Esophagus mucosa (tissue), 1 donor: Measurements from ENCODE around the gene CDH15. TPM values are rescaled to one million over a fixed set of nuclear protein-coding genes. Genes with fewer than 3 reads are reported as not detected.
"Not testable (repeated sequence)": the region's sequence is repeated elsewhere in the genome, so short reads cannot be mapped to it uniquely, and the experiment has no call there.

Experiments
- ATAC-seq: fragments of 200-7000 bp; cut with Tn5 transposase; one replicate; pipeline ENCODE4 v1.9.1; 2020
- total RNA-seq: library from RNA; stranded (reverse); gene quantifications from one replicate; pipeline ENCODE4 v1.2.4, GENCODE V29; 2023
- donor health status: DM: yes; HTN: yes; CAD: no.

The CDH15 gene
- total RNA-seq, 1 donor from 2014 or later = not detected

DNA sequence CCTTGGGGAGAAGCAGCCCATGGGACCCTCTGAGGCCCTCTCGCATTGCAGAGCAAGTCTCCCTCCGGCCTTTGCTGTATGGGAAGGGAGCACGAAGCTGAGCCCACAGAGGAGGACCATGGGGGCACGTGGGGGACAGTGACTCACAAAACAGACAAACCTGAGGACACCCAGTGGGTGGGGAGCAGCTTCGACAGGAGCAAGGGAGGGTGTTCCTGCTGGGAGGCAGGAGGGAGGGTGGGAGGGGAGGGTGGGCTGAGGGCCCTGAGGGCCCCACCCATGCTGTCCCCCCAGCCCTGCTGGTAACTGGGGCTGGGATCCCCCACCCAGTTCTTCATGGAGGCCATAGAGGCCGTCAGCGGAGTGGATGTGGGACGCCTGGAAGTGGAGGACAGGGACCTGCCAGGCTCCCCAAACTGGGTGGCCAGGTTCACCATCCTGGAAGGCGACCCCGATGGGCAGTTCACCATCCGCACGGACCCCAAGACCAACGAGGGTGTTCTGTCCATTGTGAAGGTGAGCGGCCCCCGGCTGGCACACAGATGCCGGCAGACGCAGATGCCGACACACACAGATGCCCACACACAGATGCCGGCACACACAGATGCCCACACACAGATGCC, 16.3 kb downstream of the CDH15 start:
- peak; percentile 5 for ATAC-seq

DNA sequence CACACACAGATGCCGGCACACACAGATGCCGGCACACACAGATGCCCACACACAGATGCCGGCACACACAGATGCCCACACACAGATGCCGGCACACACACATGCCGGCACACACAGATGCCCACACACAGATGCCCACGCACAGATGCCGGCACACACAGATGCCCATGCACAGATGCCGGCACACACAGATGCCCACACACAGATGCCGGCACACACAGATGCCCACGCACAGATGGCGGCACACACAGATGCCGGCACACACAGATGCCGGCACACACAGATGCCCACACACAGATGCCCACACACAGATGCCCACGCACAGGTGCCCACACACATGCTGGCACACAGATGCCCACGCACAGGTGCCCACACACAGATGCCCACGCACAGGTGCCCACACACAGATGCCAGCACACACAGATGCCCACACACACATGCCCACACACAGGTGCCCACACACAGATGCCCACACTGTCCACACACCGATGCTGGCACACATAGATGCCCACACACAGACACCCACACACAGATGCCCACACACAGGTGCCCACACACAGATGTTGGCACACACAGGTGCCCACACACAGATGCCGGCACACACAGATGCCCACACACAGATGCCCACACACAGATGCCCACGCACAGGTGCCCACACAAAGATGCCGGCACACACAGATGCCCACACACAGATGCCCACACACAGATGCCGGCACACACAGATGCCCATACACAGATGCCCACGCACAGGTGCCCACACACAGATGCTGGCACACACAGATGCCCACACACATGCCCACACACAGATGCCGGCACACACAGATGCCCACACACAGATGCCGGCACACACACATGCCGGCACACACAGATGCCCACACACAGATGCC, 17.2 kb downstream of the CDH15 start:
- not testable (repeated sequence) for ATAC-seq

DNA sequence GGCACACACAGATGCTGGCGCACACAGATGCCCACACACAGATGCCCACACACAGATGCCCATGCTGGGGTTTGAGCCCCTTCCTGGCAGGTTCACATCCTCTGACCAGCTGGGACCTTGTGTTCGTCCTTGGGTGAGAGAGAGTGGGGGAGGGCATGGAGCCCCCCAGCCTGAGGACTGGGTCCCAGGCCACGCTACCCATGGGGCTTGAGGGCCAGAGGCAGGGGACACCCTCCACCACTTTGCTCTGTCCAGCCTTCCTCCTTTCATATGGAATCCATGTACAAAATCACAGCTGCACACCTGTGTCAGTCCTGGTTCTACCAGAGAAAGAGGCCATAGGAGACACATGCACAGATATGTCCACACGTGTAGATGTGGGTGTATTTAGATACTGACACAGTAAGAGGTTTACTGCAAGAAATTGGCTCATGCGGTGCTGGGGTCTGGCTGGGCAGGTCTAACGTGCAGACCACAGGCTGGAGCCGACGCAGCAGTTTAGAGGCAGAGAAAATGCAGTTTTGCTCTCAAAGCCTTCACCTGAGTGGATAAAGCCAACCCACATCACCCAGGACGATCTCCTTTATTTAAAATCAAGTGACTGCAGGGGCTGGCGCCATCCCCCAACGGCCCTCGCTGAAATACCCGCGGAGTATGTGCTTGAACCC, 17.9 kb downstream of the CDH15 start:
- no peak for ATAC-seq

DNA sequence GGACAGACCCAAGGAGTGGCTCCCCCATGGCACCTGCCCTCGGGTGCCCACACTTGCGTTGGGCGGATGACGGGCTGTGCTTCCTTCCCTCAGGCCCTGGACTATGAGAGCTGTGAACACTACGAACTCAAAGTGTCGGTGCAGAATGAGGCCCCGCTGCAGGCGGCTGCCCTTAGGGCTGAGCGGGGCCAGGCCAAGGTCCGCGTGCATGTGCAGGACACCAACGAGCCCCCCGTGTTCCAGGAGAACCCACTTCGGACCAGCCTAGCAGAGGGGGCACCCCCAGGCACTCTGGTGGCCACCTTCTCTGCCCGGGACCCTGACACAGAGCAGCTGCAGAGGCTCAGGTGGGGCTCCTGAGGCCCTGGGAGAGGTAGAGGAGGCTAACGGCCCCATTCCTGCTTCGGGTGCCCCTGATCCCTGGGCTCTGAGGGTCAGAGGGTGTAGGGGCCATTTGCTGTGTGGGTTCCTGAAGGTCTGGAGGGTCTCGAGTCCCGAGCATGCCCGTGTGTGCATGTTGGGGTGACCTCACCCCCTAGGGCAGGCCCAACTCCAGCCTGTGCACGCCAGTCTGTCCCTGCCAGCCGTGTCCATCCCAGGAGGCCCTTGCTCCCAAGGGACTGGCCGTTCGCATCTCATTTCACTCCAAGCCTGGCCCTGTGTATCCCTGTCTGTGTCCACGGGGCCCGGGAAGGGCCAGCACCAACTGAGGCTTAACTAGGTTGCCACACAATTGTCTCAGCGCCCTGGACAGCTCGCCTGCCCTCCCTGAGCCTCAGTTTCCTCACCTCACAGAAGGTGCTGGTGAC, 18.8 kb downstream of the CDH15 start:
- ATAC-seq = no peak

DNA sequence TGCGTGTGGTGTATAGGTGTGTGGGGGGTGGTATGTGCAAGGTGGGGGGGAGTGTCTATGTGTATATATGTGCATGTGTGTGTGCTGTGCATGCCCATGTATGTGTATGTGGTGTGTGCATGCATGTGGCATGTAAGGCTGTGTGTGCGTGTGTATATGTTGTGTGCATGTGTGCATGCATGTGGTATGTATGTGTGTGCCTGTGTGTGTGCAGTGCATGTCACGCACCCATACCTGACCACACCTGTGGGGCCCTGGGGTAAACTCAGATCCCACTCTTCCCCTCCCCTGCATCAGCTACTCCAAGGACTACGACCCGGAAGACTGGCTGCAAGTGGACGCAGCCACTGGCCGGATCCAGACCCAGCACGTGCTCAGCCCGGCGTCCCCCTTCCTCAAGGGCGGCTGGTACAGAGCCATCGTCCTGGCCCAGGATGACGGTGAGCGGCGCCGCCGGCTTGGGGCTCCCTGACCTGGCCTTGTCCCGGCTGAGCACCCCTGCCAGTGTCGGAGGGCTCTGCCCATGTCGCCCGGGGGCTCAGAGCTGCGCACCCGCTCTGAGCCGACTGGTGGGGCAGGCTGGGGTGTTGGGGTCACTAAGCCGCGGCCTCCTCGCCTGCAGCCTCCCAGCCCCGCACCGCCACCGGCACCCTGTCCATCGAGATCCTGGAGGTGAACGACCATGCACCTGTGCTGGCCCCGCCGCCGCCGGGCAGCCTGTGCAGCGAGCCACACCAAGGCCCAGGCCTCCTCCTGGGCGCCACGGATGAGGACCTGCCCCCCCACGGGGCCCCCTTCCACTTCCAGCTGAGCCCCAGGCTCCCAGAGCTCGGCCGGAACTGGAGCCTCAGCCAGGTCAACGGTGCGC, 19.7 kb downstream of the CDH15 start:
- ATAC-seq = no peak

DNA sequence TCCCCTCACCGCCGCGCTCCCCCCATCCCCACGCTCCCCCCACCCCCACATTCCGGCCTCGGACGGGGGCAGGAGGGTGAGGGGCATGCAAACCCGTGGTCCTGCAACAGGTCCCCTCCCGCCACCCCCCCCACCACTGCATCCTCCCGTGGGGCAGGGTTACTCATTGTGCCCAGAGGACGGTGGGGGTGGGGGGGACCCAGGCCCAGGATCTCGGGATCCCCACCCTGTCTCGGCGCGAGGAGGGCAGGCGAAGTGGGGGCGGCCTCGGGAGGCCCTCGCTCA, 20.3 kb downstream of the CDH15 start:
- ATAC-seq = peak; percentile 1

DNA sequence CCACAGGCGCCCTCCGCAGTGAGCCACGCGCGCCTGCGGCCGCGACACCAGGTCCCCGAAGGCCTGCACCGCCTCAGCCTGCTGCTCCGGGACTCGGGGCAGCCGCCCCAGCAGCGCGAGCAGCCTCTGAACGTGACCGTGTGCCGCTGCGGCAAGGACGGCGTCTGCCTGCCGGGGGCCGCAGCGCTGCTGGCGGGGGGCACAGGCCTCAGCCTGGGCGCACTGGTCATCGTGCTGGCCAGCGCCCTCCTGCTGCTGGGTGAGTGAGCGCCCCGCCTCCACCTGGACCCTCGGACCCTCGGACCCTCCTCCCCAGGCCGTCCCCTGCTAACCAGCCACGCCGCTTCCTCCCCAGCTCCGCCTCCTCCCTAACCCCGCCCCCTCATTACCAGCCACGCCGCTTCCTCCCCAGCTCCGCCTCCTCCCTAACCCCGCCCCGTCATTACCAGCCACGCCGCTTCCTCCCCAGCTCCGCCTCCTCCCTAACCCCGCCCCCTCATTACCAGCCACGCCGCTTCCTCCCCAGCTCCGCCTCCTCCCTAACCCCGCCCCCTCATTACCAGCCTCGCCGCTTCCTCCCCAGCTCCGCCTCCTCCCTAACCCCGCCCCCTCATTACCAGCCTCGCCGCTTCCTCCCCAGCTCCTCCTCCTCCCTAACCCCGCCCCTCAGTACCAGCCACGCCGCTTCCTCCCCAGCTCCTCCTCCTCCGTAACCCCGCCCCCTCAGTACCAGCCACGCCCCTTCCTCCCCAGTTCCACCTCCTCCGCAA, 20.8 kb downstream of the CDH15 start:
- ATAC-seq = peak; percentile 10

DNA sequence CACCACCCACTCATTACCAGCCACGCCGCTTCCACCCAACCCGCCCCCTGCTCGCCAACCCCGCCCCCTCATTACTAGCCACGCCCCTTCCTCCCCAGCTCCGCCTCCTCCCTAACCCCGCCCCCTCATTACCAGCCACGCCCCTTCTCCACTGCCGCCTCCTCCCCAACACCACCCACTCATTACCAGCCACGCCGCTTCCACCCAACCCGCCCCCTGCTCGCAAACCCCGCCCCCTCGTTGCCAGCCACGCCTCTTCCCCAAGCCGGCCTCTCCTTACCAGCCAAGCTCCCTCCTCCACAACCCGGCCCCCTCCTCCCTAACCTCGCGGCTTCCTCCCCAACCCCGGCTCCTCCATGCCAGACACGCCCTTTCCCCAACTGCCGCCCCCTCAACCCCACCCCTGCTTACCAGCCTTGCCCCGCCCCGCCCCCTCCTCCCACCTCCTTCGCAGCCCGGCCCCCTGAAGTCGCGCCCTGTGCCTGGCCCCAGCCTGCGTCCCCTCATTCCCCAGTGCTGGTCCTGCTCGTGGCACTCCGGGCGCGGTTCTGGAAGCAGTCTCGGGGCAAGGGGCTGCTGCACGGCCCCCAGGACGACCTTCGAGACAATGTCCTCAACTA, 21.5 kb downstream of the CDH15 start:
- peak; percentile 50 for ATAC-seq

DNA sequence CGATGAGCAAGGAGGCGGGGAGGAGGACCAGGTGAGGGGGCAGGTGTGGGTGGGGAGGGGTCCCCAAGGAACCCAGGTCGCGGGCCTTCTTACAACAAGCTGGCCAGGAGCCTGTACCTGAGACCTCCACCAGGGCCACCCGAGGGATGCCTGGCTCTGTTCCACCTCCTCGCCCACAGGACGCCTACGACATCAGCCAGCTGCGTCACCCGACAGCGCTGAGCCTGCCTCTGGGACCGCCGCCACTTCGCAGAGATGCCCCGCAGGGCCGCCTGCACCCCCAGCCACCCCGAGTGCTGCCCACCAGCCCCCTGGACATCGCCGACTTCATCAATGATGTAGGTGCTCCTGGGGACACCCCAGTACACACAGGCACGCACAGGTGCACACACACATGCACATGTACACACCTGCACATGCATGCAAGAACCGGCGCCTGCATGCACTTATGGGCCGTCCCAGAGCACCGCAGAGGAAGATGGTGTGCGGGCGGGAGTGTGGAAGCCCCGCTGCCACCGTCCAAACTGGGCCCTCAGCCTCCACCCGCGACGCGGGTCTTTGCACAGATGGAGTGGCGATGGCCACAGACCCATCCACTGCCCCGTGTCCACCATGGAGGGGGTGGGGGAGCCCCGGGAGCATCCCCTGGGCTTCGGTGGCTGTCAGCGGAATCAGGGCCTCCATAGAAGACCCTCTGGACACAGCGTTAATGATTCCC, 22.2 kb downstream of the CDH15 start:
- peak; percentile 1 for ATAC-seq

DNA sequence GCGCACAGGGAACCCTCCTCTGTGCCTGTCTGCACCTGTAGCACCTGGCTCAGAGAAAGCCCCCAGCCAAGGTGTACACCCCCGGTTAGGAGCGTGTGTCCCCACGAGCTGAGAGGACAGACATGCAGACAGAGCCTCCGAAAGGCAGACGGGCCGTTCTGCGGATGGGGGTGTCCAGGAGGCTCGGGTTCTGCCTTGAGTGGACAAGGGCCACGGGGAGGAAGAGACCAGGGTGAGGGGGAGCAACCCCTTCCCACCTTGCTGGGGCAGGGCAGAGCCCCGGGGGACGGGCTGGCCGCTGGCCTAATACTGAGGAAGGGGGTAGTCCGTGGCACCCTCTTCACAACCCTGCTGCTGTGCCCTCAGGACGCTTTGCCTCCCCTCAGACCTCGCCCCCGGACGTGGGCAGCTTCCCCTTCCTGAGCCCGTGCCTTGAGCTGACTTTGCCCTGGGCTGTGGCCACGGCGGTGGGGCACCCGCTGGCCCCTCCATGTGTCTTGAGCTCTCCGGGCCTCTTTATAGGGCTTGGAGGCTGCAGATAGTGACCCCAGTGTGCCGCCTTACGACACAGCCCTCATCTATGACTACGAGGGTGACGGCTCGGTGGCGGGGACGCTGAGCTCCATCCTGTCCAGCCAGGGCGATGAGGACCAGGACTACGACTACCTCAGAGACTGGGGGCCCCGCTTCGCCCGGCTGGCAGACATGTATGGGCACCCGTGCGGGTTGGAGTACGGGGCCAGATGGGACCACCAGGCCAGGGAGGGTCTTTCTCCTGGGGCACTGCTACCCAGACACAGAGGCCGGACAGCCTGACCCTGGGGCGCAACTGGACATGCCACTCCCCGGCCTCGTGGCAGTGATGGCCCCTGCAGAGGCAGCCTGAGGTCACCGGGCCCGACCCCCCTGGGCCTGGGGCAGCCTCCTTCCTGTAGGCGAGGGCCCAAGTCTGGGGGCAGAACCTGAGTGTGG, 23.1 kb downstream of the CDH15 start:
- no peak for ATAC-seq

DNA sequence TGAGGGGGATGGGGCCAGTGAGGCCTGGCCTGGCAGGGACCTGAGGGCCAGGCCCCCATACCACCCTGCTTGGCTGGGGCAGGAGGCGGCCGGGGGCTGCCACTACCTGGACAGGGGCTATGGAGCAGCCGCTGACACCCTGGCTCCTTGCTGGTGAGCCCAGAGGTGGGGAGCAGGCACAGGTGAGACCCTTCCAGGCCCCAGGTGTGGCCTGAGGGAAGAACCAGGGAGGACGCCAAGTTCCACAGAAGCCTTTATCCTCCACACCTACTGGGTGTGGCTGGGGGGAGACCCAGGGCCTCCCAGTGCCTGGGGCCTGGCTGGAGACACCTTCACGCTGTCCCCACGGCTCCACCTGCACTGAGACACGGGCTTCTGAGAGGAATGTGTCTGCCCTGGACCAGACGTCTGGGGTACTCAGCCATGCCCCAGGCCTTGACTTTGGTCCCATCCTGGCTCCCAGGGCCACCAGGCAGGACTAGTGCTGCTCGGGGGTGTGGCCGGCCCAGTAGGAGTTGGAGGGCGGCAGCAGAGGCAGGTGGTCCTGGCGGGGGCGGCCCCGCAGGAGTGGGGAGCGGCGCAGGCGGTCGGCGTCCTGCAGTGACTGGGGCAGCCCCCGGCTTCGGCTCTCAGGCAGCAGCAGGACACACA, 24.1 kb downstream of the CDH15 start:
- ATAC-seq = no peak

DNA sequence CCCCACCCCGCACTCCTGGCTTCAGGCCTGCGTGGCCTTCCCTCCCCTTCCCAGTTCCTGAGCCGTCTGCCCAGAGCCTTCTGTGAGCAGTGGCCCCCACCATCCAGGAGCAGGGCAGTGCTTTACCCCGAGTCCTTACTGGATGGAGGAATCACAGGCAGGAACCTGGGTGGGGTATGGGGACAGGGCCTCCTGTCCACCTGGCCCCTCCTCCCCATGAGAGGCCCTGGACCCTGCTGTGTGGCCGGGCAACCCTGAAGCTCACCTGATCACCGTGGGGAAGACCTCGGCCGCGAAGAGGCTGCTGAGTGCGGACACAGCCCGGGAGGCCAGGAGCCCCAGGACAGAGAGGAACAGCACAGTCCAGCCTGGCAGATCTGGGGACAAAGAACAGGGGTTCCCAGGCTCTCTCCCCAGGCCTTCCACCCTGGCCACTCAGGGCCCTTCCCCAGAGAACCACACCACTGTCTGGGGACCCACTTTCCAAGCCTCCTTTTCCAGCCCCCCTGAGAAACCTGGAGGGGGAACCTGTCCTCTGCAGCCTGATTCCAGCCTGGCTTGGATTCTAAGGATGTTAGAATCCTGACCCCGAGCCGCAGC, 25.6 kb downstream of the CDH15 start:
- no peak for ATAC-seq

DNA sequence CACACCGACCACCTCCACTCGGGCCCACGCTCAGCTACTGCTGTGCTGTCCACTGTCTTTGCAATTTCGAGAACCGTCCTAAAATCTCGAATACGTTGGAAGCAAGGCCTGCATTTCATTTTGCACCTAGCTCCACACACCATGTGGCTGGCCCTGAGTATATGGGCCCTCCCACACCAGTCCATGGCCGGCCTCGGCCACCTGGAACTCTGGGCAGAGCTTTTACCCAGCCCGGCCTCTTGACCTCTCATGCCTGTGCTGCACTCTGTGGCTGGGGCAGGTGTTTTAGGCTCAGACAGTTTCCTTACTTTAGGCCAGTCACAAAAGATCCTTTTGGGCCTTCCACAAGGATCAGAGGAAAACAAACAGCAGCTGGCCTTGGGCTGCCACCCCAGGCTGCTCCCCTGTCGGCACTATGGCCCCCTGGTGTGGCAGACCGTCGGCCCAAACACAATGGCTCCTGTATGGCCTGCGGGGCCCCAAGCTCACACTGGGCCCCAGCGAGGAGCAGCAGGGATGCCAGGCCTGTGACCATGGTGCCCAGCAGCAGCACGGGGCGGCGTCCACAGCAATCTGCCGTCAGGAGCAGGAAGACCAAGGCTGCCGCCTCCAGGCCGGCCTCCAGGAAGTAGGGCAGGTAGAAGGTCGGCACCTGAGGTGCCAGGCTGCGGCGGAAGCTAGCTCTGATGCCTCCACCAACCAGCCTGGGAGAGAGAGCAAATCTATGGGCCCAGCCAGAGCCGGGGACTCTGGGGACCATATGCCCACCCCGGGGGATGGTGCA, 26.3 kb downstream of the CDH15 start:
- no peak for ATAC-seq

DNA sequence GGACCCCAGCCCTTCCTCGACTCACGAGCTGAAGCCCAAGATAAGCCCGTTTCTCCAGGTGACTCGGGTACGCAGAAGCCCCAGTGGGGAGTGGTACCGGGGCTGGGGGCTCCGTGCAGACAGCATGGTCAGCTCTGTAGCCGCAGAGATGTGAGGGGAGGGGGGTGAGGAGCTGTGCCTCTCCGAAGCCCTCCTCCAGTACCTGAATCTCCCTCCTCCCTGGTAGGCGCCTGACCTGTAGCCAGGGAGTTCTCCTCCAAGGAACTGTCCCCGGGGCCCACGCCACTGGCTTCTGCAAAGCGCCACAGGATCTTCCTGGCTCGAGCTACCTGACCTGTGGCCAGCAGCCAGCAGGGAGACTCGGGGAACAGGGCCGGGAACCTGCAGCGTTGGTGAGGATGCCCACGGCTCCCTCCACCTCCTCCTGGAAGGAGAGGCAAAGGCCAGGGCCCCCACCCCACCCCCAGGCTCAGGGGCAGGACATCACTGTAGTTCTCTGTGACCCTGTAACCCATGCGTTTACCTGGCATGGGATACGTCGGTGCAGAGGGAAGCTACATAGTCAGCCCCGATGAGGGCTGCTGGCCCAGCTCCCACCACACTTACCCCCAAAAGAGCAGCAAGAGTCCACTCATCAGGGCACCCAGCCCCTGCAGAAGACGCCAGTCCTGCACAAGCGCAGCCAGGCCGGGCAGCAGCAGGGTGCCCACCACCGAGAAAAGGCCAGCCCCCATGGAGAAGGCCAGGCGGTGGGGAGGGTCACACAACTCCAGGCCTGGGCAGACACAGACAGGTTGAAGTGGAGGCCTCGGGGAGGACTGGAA, 27.1 kb downstream of the CDH15 start:
- ATAC-seq = no peak

DNA sequence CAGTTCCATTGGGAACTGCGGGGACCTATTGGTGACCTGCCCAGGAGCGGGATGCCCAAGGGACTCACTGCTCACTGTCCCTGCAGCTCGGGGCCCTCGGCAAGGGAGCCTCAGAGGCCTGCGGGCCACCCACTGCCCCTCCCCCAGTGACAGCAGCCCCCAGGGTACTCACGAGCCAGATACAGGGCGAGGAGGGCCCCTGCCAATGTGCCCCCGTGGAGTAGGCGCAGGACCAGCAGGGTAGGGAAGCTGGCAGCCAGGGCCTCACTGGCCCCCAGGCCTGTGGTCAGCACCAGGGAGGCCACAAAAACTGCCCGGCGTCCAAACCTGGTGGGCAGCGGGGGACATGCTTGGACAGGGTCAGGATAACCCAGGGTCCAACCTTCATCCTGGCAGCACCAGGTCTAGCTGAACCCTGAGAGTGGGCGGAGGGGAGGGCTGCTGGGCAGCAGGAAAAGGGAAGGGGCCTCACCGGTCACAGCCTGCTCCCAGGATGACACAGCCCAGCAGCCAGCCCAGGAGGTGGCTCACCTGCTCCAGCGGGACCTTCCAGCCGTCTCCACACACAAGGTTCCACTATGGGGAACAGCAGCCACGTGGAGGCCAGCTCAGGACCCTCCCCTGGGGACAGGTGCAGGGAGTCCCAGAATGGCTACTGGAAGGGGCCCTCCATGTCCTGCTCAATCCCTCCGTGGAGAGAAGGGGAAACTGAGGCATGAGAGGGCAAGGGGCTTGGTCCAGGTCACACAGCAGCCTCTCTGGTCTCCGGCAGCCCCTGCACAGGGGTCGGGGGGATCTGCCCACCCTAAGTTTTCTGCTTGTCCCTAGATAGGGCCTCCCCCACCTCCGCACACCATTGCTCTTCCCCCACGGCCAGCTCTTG, 27.9 kb downstream of the CDH15 start:
- ATAC-seq = no peak
